ENCODE measurements around the gene TESMIN.
A peak's percentile ranks its signal among the peaks of the same experiment; 100 is the strongest.

TESMIN gene

GRCh38 chr11:68759991-68760390 is 8.7 kb upstream of the TESMIN start:
- no peak for DNase-seq

GRCh38 chr11:68757711-68758110 is 6.4 kb upstream of the TESMIN start:
- DNase-seq = no peak

- no peak for DNase-seq
These were observed 4.9 kb upstream of the TESMIN start for GRCh38 chr11:68756171-68756766.

DNA sequence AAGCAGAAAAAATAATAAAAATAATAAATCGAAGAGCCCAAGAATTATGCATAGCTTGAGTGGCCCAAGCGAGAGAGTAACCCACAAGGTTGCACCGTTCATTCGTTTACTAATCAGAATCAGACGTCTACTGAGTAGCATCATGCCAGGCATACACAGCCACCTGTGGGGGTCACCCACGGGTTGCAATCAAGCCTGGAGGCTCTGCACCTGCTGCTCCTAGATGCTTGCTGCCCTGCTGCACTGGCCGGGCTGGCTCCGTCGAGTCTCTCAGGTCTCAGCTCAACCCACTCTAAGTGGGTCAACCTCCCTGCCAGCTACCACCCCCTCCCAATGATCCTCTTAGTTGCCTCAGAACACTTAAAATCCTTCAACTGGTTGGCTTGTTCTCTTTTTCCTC is 2.0 kb upstream of the TESMIN start:
- no peak for DNase-seq

DNA sequence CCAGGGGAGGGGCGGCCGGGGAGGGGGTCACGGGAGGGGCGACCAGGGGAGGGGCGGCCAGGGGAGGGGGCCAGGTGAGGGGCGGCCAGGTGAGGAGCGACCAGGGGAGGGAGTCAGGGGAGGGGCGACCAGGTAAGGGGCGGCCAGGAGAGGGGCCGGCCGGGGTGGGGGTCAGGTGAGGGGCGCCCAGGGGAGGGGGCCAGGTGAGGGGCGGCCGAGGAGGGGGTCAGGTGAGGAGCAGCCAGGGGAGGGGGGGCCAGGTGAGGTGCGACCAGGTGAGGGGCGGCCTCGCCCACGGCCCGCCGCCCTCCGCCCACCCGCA is 355 bp downstream of the TESMIN start:
- no peak for DNase-seq

DNA sequence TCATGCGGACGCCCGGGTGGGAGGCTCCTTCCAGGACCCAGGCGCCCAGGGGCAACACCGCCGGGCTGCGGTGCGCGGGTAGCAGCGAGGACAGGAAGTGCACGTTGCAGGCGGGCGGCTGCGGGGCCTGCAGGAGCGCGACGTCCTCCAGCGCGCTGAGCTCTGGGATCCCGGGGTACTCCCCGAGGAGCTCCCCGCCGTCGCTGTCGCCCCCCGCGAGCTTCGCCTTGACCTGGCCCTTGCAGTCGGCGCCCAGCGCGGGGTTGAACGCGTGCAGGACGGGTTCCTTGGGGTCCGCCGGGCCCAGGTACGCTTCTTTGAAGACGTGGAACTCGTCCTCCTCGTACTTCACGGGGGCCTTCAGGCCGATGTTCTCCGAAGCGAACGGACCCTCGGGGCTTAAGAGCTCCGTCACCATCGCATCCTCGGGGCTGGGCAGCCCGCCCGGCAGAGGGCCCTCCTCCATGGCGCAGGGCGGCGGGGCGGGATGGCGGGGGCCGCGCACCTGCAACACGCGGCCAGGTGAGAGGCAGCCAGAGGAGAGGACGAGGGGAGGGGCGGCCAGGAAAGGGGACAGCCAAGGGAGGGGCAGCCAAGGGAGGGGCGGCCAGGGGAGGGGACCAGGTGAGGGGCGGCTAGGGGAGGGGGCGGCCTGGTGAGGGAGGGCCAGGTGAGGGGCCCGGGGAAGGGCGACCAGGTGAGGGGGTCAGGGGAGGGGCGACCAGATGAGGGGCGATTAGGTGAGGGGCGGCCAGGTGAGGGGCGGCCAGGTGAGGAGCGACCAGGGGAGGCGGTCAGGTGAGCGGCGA is 921 bp downstream of the TESMIN start:
- DNase-seq = no peak

DNA sequence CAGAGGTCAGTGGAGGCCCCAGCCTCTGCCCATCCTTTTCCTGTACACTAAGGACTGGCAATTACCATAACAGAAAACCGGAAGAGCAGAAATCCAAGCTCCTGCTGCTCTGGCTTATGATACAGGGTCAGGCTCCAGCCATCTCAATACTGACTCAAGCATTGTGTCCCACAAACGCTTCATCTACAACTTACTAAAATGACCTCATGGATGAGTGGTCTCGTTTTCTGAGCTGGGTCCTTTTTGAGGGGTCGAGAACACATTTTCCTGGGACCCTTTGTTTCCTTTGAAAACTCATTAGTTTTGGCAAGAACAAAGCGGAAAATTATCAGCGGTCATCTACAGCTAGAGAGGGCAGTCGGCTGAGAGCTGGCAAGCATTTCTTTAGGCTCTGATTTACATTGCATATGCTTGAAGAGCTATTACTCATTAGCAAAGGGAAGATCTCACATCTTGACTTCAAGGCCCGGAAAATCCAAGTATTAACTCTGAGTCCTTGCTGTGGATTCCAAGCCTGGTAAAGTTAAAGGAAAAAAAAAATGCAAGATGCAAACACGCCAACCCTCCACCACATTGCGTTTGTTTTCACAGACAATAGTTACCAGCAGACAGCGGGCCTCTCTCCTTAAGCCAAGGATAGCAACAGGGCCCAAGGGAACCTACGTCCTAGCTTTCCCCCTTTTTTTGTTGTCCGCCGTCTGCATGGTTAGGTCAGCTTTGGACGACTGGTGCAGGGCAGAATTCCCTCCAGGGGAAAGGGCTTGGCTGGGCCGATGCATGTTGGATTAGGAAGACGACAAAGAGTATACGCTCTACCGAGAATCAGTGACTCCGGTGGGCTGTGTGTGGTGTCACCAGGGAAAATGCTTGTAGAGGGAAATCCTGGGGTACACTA is 1.8 kb downstream of the TESMIN start:
- DNase-seq = no peak

DNA sequence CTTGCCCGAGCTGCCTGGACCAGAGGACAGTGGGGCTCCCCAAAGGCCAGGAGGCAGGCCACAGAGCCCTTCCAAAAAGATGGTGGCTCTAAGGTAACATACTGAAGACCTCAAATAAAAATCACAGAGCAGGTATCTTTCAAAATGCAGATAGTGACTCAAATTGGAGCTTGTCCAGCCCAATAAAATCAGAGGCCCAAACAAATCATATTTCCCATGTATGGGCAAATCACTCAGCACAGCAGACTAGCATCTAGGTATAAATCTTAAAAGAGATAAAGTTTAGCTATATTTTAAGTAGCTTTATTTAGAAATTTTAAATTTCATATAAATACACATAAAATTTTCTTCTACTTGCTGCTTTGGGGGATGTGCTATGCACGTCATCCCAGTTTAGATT is 3.3 kb downstream of the TESMIN start:
- DNase-seq = no peak

DNA sequence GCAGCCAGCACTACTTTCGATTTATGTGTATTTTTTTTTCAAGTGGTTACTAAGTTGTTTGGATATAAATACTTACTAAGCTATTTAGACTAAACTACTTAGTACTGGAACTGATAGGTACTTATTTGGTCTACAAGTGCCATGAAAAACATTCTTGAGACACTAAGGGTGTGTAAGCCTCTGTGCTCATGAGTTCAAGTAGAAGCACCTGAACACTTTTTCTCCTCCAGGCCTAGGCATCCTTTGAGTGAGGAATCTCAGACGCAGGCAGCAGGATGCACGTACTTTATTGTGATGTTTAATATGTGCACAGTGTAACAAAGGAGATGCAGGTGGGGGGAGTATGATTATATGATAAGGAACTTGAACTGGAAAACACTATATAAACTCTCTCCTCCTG is 7.8 kb downstream of the TESMIN start:
- no peak for DNase-seq

DNA sequence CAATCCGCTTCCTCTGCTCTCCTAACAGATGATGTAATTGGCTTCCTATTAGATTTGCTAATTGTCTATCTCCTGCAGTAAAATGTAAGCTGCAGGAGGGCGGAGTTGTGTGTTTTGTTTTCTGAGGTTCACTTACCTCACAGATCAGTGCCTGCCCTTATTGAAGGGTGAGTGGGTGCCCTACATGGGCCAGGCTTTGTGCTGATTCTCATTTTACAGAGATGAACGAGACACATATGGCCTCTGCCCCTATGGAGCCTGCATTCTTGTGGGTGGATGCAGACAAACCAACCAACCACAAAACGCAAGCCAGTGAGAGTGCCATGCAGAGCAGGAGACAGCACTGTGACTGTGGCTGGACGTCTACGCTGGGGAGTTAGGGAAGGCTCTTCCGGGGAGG is 9.9 kb downstream of the TESMIN start:
- DNase-seq = no peak

DNA sequence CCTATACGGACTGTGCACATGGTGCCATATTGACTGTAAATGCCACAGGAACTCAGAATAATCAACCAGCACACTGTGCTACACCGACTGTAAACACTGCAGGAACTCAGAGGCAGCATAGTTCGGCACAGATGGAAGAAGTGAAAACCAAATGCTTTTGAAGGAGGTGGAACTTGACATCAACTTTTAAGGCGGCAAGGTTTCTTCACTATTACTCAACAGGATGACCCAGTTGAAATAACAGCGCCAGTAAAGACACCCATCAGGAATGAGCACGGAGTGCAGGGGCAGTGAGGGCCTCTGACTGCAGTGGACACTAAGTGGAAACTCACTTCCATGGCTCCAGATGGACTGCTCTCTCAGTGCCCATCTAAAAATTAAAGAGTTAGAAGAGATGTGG is 15.7 kb downstream of the TESMIN start:
- DNase-seq = peak; percentile 41 to 43

- DNase-seq = peak in 1 of 2 donors; percentile 8
These were observed 16.2 kb downstream of the TESMIN start for GRCh38 chr11:68735125-68735524.

- DNase-seq = peak; percentile 70 to 85
These were observed 17.2 kb downstream of the TESMIN start for GRCh38 chr11:68734111-68734510.

GRCh38 chr11:68727783-68728182 is 23.5 kb downstream of the TESMIN start:
- DNase-seq = no peak

DNA sequence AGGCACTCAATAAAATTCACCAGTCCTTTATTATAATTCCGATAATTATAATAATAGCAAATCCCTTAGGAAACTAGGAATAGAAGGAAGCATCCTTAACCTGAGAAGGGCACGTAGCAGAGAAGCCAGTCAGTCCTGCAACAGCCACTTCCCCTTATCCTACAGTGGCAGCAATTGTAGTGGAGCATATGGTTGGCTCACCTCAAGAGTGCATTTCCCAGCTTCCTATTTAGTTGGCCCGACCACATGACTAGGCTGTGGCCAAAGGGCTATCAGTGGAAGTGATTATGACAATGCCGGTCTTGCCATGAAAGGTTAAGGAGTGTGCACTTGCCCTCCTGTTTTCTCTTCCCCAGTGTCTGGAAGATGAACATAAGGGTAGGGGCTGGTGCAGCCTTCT is 27.0 kb downstream of the TESMIN start:
- peak; percentile 45 to 55 for DNase-seq

GRCh38 chr11:68722143-68722542 is 29.2 kb downstream of the TESMIN start:
- no peak for DNase-seq

DNA sequence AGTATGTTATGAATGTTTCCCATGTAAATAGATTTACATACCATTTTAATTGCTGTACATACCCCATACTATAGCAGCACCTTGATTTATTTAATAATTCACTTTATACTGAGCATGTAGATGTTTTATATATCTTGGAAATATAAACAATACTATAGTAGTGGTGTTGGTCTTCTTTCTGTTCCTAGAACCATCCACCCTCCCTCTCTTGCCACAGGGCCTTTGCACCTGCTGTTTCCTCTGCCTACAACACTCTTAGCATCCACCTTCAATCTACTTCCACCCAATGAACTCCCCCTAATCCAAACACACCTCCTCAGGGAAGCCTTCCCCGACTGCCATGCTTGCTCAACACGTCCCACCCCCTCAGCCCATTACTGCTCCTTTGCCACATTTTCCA is 30.2 kb downstream of the TESMIN start:
- DNase-seq = no peak

- no peak for DNase-seq
These were observed 35.7 kb downstream of the TESMIN start for GRCh38 chr11:68715456-68716122.

GRCh38 chr11:68714060-68714856 is 37.1 kb downstream of the TESMIN start:
- no peak for DNase-seq

DNA sequence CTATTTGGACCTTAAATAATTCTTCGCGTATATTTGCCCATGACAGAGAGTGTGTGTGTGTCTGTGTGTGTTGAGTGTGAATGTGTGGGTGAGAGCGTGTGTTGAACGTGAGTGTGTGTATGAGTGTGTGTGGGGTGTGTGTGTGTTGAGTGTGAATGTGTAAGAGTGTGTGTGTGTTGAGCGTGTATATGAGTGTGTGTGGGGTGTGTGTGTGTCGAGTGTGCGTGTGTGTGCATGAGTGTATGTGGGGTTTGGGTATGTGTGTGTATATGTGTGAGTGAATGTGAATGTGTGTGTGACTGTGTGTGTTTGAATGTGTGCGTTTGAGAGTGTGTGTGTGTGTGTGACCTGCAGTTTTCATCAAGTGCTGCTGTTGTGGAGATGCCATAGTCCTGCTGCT is 40.2 kb downstream of the TESMIN start:
- DNase-seq = no peak

DNA sequence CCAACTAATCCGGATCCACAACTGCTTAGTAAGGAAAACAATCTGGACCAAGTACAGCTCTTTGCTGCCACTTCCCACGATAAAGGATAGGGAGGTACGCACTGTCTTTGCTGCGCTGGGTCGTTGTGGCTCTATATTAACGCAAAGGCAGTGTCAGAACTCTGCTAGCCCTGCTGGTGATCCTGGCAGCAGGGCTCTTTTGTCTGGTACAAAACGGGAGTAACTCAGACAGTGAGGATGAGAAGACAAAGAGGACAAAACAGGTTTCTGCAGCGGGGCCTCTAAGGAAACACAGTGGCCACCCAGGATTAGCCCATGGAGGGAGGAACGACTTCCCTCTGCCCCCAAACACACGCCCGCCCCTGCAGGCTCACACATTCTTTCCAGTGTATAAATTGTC is 40.9 kb downstream of the TESMIN start:
- DNase-seq = no peak

DNA sequence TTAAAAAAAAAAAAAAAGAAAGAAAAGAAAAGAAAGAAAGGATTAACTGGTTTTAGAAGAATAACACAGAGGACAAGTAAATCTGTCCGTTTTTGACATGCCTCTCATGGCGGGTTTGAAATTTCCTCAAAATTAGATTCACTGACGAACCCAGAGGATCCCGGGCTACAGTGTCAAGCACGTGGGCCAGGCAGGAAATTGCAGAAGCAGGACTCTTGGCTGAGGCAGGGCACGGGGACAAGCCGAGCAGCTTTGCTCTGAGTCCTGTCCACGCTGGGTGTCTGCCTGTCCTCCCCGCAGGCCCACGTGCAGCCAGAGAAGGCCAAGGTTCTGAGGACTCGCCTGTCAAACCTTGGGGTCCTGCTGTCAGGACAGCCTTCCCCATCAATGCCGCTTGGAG is 42.3 kb downstream of the TESMIN start:
- DNase-seq = peak; percentile 4 to 39
